Colonic mucosa (tissue), 4 donors: ENCODE measurements around the gene C19orf12. TPM values are rescaled to one million over a fixed set of nuclear protein-coding genes. Genes with fewer than 3 reads are reported as not detected.

Source experiments
- DNase-seq: peaks from one replicate; pipeline ENCODE4 v3.0.0-alpha.2; 2020
- H3K27ac ChIP-seq: fragments of 200-600 bp; one replicate; pipeline ENCODE4 v1.8.0; 2021
- H3K27me3 ChIP-seq: fragments of 200-600 bp; one replicate; pipeline ENCODE4 v1.8.0; 2021
- H3K36me3 ChIP-seq: fragments of 200-600 bp; one replicate; pipeline ENCODE4 v1.8.0; 2021
- H3K4me1 ChIP-seq: fragments of 200-600 bp; one replicate; pipeline ENCODE4 v1.8.0; 2021; ENCODE audit warnings: mild to moderate bottlenecking
- H3K4me3 ChIP-seq: fragments of 200-600 bp; one replicate; pipeline ENCODE4 v1.8.0; 2021
- H3K9ac ChIP-seq, 2 donors: one replicate each; pipeline ENCODE4 v1.7.0; 2013; ENCODE audit warnings: control low read depth in 2 of 2, low read depth in 2 of 2, low read length in 2 of 2
- H3K9me3 ChIP-seq: fragments of 200-600 bp; one replicate; pipeline ENCODE4 v1.8.0; 2021
- intact Hi-C: fragments of 100-400 bp; cut with DNase I; formaldehyde crosslinking; loops from one replicate; pipeline ENCODE4 v1.14.1; 2022
- total RNA-seq, 2 donors: library from RNA; stranded (reverse); fragmentation: NEBNext Ultra II Directional in 1 of 2; extraction: Animal tissue kit (Norgen Biotek cat#: 25700) in 1 of 2; gene quantifications; one replicate each; pipeline ENCODE4 v1.2.1, GENCODE V29; 2021
- TF ChIP-seq, protein P1 (sequence below): fragments of 200-600 bp; IDR thresholded peaks from one replicate; pipeline ENCODE4 v1.8.0; 2022; ENCODE audit warnings: antibody characterized with exemption, mild to moderate bottlenecking
- donor health status: healthy.
- donor health status: DM: no; HTN: no; CAD: no.
- donor health status: DM: no; HTN: no; CAD: no.

The C19orf12 gene
- total RNA-seq, 2 donors from 2014 or later, result 15.2 to 15.3 TPM

DNA sequence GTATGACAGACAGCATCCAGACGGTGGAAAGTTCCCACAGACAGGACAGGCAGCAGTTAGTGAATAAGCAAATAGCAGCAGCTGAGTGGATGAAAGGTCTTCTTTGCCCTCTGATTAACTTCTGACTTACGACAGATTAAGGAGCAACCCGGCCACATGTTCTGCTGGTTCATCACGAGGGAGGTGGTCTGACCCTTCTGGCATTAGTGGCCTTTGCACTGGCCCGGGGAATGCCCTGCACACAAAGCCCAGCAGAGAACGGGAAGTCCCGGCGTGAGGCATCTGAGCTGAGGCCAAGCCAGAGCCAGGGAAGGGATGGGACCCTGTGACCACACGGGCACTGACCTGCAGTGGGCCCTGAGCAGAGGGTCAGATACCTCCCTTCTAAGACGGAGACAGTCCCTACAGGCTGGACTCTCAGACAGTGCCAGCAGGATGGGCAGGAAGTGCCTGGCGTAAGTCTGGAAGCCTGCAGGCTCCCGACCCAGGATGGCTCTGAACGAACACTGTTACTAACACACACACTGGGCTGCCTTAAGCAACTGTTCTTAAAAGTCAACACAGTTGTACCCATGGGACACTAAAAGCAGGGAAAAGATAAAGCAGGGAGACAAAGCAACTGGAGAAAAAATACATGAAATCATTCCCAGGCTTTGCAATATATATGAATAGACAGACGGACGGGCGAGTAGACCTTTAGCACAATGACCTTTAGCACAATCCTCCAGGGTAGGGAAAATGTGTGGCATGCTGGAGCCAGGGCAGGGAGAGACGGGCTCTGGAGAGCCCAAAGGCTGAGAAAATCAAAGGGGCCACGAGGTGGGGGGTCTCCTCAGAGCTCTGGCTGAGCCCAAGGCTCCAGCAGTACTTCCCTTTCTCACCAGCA is 6.3 kb downstream of the C19orf12 start:
- H3K4me1 ChIP-seq, result peaks cover 7% of the 10 kb centered on the region
- H3K4me3 ChIP-seq, result no peak overlapping the region
- peak overlapping the region; percentile 36 for H3K27ac ChIP-seq
- intact Hi-C loops, result no loop called here
- H3K36me3 ChIP-seq, result no peaks in the 10 kb centered on the region
- peak; percentile 40 for DNase-seq
- no peaks in the 10 kb centered on the region for H3K27me3 ChIP-seq
- TF ChIP-seq, protein P1, sequence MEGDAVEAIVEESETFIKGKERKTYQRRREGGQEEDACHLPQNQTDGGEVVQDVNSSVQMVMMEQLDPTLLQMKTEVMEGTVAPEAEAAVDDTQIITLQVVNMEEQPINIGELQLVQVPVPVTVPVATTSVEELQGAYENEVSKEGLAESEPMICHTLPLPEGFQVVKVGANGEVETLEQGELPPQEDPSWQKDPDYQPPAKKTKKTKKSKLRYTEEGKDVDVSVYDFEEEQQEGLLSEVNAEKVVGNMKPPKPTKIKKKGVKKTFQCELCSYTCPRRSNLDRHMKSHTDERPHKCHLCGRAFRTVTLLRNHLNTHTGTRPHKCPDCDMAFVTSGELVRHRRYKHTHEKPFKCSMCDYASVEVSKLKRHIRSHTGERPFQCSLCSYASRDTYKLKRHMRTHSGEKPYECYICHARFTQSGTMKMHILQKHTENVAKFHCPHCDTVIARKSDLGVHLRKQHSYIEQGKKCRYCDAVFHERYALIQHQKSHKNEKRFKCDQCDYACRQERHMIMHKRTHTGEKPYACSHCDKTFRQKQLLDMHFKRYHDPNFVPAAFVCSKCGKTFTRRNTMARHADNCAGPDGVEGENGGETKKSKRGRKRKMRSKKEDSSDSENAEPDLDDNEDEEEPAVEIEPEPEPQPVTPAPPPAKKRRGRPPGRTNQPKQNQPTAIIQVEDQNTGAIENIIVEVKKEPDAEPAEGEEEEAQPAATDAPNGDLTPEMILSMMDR, result no peak
- H3K9me3 ChIP-seq, result no peaks in the 10 kb centered on the region
- H3K9ac ChIP-seq, result peak overlapping the region in 1 of 2 donors; percentile 30

DNA sequence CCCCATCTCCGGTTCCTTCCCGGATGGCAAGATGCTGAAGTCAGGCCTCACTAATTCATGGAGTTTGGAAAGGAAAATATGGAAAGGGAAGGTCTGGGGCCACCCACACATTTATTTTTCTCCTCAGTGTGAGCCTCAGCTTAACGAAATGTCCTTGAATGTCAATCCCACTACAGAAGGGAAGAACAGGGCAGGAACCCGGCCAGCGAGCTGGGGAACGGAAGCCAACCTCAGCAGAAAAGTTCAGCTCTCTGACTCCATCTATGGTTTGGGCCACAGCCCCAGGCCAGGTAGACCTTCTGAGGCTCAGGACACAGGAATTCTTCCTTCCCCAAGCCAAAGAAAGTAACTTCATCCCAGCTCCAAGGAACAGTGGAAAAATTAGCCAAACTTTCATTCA is 8.4 kb downstream of the C19orf12 start:
- Histone ChIP-seq H3K9me3 (no peaks in the 10 kb centered on the region), H3K4me1 (peaks cover 7% of the 10 kb centered on the region), H3K36me3 (no peaks in the 10 kb centered on the region), H3K27me3 (no peaks in the 10 kb centered on the region), H3K4me3 (no peak overlapping the region), H3K27ac (no peak overlapping the region), H3K9ac (no peak overlapping the region)
- TF ChIP-seq, protein P1, result no peak
- intact Hi-C loops, result no loop called here
- no peak for DNase-seq

GRCh38 chr19:29705706-29706105 is 9.4 kb downstream of the C19orf12 start:
- Histone ChIP-seq H3K27ac (no peak overlapping the region), H3K9me3 (no peaks in the 10 kb centered on the region), H3K4me1 (peaks cover 7% of the 10 kb centered on the region), H3K9ac (no peak overlapping the region), H3K4me3 (no peak overlapping the region), H3K36me3 (no peaks in the 10 kb centered on the region), H3K27me3 (no peaks in the 10 kb centered on the region)
- intact Hi-C loops, result no loop called here
- no peak for DNase-seq
- TF ChIP-seq, protein P1, result no peak

DNA sequence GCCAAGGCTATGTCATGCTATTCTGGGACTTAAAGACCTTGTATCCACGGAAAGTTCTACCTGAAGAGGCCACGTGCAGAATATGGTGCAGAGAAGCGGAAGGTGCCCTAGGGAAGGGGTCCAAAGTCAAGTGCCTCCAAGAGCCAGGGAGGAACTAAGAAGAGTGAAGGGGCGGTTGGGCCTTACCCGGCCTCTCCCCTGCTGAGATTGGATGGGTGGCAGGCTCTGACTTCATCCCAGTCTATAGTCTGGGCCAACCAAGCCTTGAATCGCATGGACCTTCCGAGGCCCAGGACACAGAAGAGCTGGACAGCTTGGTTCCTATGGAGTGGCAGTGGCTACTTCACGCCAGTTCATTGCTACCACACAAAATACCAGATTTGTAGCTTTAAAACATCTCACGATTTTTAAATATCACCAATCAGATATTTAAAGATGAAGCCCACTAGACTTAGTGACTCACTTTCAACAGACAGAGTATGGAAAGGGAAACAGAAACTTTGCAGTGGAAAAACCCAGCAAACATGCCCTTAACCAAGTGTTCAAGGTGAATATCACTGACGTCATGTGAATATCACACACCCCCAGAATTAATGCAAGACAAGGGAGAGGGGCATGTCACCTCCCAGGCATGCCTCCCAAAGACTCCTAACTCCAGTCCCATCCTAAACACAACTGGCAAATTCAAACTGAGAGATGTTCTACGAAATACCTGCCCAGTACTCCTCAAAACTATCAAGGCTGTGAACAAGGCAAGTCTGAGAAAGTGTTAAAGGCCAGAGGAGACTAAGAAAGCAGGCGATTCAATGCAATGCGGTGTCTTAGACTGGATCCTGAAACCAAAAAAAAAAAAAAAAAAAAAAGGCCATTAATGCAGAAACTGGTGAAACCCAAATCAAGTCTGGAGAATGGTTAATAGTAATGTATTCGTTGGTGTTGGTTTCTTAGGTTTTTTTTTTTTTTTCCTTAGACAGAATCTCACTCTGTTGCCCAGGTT is 10.2 kb downstream of the C19orf12 start:
- Histone ChIP-seq H3K36me3 (no peaks in the 10 kb centered on the region), H3K9ac (no peak overlapping the region), H3K27ac (no peak overlapping the region), H3K9me3 (no peaks in the 10 kb centered on the region), H3K4me3 (no peak overlapping the region), H3K27me3 (no peaks in the 10 kb centered on the region), H3K4me1 (peaks cover 7% of the 10 kb centered on the region)
- DNase-seq, result no peak
- TF ChIP-seq, protein P1, result no peak
- intact Hi-C loops, result no loop called here

DNA sequence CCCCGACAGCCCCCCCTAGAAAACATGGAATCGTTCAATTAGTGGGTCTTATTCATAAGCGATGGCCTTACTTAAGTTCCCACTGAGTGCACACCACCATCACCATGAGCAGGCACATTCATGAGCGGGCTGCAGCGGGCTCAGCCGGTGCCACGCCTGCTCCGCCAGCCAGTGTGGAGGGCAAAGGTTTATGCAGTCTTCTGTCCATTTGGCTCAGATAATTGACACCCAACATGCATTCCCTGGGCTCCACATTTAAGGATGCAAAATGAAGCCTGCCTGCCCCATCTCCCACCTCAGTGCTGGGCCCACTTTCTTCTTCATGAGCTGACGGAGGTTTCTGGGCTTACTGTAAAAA is 12.1 kb downstream of the C19orf12 start:
- no peaks in the 10 kb centered on the region for H3K27me3 ChIP-seq
- no peak overlapping the region for H3K27ac ChIP-seq
- no peaks in the 10 kb centered on the region for H3K36me3 ChIP-seq
- TF ChIP-seq, protein P1, result no peak
- H3K9me3 ChIP-seq, result no peaks in the 10 kb centered on the region
- H3K4me1 ChIP-seq, result no peaks in the 10 kb centered on the region
- H3K4me3 ChIP-seq, result no peak overlapping the region
- H3K9ac ChIP-seq, result no peak overlapping the region
- no peak for DNase-seq
- intact Hi-C loops, result no loop called here
